HG02678 (cell line): ENCODE measurements around the gene PCED1B.
"Not testable (repeated sequence)": the region's sequence is repeated elsewhere in the genome, so short reads cannot be mapped to it uniquely, and the experiment has no call there.

Experiments used
- ATAC-seq: cut with Tn5 transposase; IDR thresholded peaks from one replicate; pipeline ENCODE4 v1.9.1; 2021; ENCODE audit warnings: mild to moderate bottlenecking, moderate library complexity; ENCODE audit not compliant: unreplicated experiment

Gene PCED1B

DNA sequence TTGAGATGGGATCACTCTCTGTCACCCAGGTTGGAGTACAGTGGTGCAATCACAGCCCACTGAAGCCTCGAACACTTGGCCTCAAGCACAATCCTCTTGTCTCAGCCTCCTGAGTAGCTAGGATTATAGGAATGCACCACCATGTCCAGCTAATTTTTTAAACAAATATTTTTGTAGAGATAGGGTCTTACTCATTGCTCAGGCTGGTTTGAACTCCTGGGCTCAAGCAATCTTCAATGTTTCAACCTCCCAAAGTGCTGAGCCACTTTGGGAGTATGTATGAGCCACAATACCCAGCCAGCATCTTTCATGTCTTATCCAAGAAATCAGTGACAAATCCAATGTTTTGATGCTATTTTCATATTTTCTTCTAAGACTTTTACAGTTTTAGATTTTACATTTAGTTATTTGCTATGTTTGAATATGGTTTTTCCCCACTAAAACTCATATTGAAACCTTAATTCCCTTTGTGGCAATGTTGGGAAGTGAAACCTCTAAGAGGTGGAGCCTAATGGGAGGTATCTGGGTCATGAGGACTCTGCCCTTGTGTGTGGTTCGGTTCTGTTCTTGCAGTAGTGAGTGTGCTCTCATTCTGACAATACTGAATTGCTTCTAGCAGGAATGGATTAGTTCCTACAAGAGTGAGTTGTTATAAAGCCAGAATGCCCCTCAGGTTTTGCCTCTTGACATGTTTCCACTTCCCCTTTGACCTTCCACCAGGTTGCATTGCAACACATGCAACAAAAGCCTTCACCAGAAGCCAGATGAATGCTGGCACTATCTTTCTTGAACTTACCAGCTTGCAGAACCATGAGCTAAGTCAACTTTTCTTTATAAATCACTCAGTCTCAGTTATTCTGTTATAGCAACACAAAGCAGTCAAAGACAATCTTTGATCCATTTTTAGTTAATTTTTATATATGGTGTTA, 81.2 kb downstream of the PCED1B start:
- ATAC-seq: no peak

- no peak for ATAC-seq
Observed at GRCh38 chr12:47164116-47164515, 84.7 kb downstream of the PCED1B start.

- no peak for ATAC-seq
Observed at GRCh38 chr12:47164724-47165439, 85.5 kb downstream of the PCED1B start.

- ATAC-seq: no peak
Observed at GRCh38 chr12:47165934-47166333, 86.5 kb downstream of the PCED1B start.

DNA sequence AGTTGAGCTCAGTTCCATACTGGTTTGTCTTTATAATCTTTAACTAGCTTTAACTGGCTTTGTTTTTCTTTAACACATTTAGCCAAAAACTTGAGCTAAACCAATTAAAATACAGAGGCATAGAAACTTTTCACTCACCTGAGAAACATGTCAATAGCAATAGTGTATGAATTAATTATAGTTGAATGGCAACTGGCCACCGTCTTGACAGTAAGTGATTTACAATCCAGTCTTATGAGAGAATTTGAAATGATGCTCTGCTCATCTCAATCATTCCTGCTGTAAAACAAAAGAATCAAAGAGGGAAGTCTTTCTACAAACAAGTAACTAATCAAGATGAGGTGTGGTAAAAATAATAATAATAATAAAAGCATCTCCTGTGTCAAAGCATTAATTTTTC, 86.9 kb downstream of the PCED1B start:
- ATAC-seq: no peak

- not testable (repeated sequence) for ATAC-seq
Observed at GRCh38 chr12:47170281-47170680, 90.9 kb downstream of the PCED1B start.

- no peak for ATAC-seq
Observed at GRCh38 chr12:47178014-47178413, 98.6 kb downstream of the PCED1B start.

DNA sequence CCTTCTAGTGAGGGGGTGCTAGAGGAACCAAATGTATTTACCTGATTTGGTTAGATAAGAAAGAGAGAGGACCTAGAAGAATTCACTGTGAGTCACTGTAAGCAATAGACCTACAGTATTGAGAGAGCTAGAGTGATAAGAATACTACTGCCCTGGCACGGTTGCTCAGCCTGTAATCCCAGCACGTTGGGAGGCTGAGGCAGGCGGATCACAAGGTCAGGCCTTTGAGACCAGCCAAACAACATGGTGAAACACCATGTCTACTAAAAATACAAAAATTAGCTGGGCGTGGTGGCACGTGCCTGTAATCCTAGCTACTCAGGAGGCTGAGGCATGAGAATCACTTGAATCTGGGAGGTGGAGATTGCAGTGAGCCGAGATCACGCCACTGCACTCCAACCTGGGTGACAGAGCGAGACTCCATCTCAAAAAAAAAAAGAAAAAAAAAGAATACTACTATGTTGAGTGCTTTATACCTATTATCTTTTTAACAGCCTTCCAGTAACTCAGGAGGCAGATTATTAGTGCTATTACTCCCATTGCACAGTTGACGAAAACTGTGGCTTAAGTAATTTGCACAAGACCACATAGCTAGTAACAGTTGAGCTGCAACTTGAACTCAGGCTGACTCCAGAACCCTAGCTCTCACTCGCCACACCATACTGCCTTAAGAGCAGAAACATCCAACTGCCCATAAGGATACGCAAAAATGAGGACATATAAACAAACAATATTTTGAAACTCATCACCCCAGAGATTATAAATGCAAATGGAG, 102.9 kb downstream of the PCED1B start:
- ATAC-seq: not testable (repeated sequence)

GRCh38 chr12:47184229-47184628, 104.8 kb downstream of the PCED1B start:
- ATAC-seq: no peak

DNA sequence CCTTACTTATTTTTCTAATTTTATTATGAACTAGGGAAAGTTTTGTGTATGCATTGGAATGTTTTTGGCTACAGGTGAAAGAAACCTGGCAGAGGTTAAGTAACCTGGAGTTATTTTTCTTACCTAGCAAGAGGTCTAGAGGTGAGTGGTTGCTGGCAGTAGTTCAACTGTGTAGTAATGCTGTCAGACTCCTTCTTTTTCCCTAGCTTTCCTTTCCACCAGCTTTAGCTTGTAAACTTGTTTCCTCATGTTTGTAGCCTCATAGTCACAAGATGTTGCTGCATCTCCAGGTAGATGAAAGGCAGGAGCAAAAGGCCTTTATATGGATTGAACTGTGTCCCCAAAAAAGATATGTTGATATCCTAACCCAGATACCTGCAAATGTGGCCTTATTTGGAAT, 105.4 kb downstream of the PCED1B start:
- no peak for ATAC-seq

DNA sequence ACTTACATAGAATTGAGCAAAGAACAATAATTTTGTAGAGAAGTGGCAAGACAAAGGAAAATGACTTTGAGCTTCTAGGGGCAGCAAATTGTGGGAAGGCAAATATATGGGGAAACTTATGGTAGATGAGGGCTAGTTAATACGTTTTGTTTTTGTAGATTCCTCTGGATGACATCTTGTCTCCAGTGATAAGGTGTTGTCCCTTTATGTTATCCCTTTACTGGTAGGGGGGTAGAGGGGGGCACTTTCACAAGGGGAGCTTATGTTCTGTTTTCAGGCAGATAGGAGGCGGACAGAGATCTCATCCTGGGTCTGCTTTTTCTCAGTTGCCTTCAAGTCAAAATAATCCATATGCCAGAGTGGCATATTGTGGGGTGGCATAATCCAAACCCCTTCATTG, 106.8 kb downstream of the PCED1B start:
- no peak for ATAC-seq

GRCh38 chr12:47188576-47189441, 109.4 kb downstream of the PCED1B start:
- ATAC-seq: no peak

DNA sequence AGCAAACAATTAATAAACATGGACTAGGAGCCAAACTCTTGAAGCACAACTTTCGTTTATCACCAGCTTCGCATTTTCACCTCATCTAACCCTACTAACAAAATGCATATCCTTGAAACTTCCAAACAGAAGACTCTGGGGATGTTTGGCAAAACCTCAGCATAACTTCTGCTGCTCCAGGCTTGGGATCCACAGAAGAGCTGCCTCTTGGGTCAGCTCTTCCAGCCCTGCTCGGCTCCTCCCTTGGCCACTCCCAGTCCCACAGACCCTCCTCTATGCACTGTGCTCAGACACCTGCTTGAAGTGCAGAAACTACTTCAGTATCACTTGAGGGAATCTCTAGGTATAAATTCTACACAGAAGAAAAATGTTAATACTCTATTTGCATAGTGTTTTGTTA, 110.3 kb downstream of the PCED1B start:
- no peak for ATAC-seq

DNA sequence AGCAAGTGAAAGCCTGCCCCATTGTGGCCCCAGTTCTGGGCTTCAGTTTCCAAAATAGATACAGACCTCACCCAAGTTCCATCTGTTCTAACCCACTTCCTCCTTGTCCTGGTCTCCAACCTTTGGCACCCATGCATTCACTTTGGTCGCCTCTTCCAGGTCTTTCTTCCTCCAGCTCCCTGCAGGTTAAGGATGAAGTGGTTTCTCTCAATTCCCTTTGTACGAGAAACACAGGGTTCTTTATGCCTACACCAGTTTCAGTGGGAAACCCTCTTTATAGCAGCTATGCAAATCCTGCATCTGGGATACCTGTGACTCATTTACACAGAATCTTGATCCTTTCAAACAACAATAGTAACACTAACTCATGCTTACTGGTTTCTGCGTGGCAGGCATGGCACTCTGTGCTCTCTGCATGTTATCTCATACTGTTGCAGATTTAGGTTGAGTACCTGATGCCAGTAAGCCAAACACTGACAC, 110.9 kb downstream of the PCED1B start:
- no peak for ATAC-seq

DNA sequence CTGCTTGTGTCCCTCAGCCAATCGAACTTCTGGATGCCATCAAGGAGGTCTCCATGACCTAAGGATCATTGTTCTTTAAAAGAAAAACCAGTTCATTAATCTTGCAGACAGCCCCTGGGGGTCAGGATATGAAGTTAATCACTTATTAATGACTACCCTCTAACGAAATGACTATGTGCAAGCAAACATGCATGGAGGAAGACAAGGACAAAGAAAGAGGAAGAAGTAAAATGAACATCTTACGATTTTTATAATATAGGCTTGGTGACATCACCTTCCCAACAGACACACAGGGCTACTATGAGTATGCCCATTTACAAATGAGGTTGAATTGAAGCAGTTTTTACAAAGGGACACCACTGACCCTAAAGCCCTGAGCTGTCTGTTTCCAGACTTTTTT, 111.5 kb downstream of the PCED1B start:
- no peak for ATAC-seq

DNA sequence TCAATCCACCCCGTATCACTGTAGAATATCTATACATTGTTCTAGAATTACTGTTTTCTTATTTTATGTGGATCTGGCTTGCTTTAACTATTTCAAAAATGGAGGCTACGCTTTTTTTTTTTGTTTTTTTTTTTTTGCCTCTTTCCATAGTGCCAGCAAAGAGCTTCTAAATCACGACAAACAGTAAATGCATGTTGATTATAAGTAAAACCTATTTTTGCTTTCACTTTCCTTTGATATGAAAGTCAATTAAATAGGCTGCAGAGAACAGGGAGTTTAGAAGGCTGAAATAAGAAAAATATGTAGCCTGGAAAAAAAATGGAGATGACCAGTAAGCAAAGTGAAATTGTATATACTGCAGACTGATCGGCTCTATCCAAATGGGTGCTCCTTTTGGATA, 112.6 kb downstream of the PCED1B start:
- no peak for ATAC-seq

DNA sequence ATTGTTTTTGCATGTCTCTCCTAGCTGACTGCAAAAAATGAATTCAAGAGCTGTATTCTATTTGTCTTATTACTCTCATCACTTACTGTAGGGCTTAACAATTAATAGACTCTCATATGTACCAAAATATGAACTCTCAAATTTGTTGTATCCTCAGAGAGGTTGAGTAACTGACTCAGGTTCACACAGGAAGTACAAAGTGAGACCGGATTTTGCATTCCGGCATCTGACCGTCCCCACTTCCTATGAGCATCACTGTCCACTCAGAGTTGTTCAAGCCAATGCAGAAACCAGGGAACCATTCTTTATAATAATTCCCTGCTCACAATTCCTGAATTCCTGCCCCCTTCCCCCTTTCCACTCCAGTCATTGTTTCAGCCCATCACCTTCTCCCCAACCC, 113.6 kb downstream of the PCED1B start:
- no peak for ATAC-seq

DNA sequence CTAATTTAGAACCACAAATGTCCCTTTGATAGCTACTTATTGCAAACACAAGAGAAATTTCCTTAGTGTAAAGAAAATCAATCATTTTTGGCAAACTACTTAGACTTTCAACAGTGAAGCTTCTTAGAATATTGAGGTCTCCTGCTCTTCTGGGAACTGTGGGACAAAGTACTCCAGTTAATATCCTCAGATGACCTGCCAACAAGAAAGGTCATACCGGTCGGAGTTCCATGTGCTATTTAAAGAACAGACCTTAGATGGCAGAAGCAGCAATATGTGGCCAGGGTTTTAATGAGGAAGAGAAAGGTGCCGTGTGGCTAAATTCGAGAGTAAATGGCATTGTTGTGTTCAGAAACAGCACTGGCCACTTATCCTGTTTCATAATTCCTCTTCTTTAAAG, 115.1 kb downstream of the PCED1B start:
- no peak for ATAC-seq

GRCh38 chr12:47200446-47200845, 121.0 kb downstream of the PCED1B start:
- ATAC-seq: no peak

DNA sequence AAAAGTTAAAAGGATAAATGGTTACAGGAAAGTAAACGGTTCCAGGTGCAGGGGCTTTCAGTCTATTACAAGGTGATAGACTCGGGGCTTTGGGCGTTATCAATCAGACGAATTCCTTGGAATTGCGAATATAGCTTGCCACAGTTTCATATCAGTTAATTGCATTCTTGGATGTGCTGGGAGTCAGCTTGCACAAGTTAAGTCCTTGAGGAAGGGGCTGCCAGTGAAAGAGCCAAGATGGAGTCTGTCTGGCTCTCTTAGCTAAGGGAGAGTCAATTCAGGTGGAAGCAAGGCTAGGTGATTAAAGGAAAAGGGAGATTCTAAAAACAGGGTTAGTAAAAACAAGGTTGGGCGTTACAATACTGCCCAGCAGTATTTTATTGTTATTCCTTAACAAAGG, 121.8 kb downstream of the PCED1B start:
- ATAC-seq: not testable (repeated sequence)
